ENCODE measurements around the gene NUP88.

Gene NUP88

DNA sequence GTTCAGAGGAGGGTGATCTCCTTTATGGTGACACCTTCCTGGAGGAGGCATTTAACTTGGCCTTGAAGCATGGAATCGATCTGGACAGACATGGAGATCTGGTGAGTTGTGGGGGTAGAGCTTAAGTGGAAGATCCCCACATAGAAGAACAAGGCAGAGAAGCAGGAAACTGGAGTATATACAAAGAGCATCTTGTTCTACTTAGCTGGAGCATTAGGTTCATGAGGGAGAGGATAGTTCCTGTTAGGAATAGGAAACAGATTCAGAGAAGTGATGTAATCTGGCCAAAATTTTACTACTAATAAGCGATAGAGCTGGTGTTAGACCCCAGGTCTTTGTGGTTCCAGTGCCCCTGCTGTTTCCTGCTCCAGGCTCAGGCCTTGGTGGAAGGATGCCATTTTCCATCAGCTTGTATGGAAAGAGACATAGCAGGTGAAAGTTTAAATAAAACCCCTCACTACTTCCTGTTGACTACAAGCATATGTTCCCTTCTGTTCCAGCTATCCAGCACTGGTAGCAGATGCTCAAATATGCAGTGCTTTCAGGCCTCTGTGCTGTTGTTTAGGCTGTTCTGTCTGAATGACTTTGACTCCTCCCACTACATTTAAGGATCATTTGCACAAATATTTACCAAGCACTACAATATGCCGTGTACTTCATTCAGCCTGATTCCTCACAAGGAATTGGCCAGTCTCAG, 9.9 kb upstream of the NUP88 start:
- H3K4me2 ChIP-seq (ENCODE audit: low read length): no peak overlapping the region
- H3K79me2 ChIP-seq (ENCODE audit: control insufficient read depth, low read length): peaks cover 29% of the 10 kb centered on the region
- H3K27ac ChIP-seq (ENCODE audit: low read depth, low read length): peak overlapping the region; percentile 34
- H3K9me3 ChIP-seq (ENCODE audit: control insufficient read depth, insufficient read depth, low read length): no peaks in the 10 kb centered on the region
- H3K36me3 ChIP-seq (ENCODE audit: control insufficient read depth, low read length): peaks cover 95% of the 10 kb centered on the region
- H3K9me2 ChIP-seq (replicated peaks; ENCODE audit: control insufficient read depth, low read length): no peaks in the 10 kb centered on the region
- peaks cover 15% of the 10 kb centered on the region for H3K4me1 ChIP-seq (ENCODE audit: control insufficient read depth, low read length)
- no peak overlapping the region for H3K4me3 ChIP-seq (ENCODE audit: low read length)
- 0 out of 2 replicates have a peak, but pooled peaks cover 4% of the 10 kb centered on the region for H4K20me1 ChIP-seq (ENCODE audit: control insufficient read depth, insufficient read depth, low read depth, low read length)
- no peaks in the 10 kb centered on the region for H3K27me3 ChIP-seq (ENCODE audit: control insufficient read depth, low read length)
- H3F3A ChIP-seq (ENCODE audit: control insufficient read depth, insufficient read depth): peaks cover 42% of the 10 kb centered on the region
- TF ChIP-seq, protein P1, sequence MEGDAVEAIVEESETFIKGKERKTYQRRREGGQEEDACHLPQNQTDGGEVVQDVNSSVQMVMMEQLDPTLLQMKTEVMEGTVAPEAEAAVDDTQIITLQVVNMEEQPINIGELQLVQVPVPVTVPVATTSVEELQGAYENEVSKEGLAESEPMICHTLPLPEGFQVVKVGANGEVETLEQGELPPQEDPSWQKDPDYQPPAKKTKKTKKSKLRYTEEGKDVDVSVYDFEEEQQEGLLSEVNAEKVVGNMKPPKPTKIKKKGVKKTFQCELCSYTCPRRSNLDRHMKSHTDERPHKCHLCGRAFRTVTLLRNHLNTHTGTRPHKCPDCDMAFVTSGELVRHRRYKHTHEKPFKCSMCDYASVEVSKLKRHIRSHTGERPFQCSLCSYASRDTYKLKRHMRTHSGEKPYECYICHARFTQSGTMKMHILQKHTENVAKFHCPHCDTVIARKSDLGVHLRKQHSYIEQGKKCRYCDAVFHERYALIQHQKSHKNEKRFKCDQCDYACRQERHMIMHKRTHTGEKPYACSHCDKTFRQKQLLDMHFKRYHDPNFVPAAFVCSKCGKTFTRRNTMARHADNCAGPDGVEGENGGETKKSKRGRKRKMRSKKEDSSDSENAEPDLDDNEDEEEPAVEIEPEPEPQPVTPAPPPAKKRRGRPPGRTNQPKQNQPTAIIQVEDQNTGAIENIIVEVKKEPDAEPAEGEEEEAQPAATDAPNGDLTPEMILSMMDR (IDR thresholded peaks at IDR 0.05; ENCODE audit: low read depth, low read length, poor library complexity, severe bottlenecking): no peak
- no peak for TF ChIP-seq EZH2phosphoT487 (IDR thresholded peaks at IDR 0.05; ENCODE audit: borderline replicate concordance, low read length)

DNA sequence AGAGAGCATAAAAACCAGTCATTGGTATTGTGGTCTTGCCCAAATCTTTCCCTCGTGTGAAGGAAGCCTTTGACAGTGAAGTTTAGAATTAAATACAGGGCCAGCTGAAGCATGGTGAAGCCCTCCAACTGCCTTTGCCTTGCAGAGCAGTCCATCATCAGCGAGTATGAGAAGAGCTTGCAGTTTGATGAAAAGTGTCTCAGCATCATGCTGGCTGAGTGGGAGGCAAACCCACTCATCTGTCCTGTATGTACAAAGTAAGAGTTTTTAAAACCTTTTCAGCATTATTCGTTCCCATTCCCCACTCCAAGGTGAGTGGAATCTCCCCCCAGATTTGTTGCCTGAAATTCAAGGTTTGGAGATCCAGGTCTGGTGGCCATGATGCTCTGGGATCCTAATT, 6.4 kb upstream of the NUP88 start:
- Histone ChIP-seq H3K4me2 (ENCODE audit: low read length) (no peak overlapping the region), H3K27me3 (ENCODE audit: control insufficient read depth, low read length) (no peaks in the 10 kb centered on the region), H3K4me1 (ENCODE audit: control insufficient read depth, low read length) (peaks cover 26% of the 10 kb centered on the region), H3K4me3 (ENCODE audit: low read length) (no peak overlapping the region), H3K9me3 (ENCODE audit: control insufficient read depth, insufficient read depth, low read length) (no peaks in the 10 kb centered on the region), H3K36me3 (ENCODE audit: control insufficient read depth, low read length) (peaks cover 93% of the 10 kb centered on the region), H3K9me2 (replicated peaks; ENCODE audit: control insufficient read depth, low read length) (no peaks in the 10 kb centered on the region), H3K79me2 (ENCODE audit: control insufficient read depth, low read length) (peaks cover 44% of the 10 kb centered on the region), H4K20me1 (ENCODE audit: control insufficient read depth, insufficient read depth, low read depth, low read length) (peaks cover 8% of the 10 kb centered on the region), H3K27ac (ENCODE audit: low read depth, low read length) (no peak overlapping the region), H3F3A (ENCODE audit: control insufficient read depth, insufficient read depth) (peaks cover 15% of the 10 kb centered on the region; the same call in 1 of the 2 replicates)
- TF ChIP-seq, protein P1 (IDR thresholded peaks at IDR 0.05; ENCODE audit: low read depth, low read length, poor library complexity, severe bottlenecking): no peak
- no peak for TF ChIP-seq EZH2phosphoT487 (IDR thresholded peaks at IDR 0.05; ENCODE audit: borderline replicate concordance, low read length)

DNA sequence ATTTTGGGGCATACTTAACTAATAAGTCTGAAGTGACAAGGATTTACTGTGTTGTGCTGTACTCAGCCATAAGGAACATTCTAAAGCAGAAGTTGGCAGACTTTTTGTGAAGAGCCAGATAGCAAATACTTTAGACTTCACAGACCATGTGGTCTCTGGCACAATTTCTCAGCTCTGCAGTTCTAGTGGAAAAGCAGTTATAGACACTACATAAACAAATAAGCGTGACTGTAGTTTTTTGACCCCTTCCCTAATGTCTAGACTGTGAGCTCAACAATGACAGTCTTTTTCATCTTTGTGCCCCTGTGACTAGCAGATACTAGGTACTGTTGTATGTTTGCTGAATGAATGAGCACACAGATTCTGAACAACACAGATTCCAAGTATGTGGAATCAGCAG, 5.4 kb upstream of the NUP88 start:
- Histone ChIP-seq H3K36me3 (ENCODE audit: control insufficient read depth, low read length) (peaks cover 93% of the 10 kb centered on the region), H3K79me2 (ENCODE audit: control insufficient read depth, low read length) (peaks cover 54% of the 10 kb centered on the region), H3K4me2 (ENCODE audit: low read length) (no peak overlapping the region), H3K4me3 (ENCODE audit: low read length) (no peak overlapping the region), H3F3A (ENCODE audit: control insufficient read depth, insufficient read depth) (peaks cover 10% of the 10 kb centered on the region; the same call in 1 of the 2 replicates), H3K9me3 (ENCODE audit: control insufficient read depth, insufficient read depth, low read length) (no peaks in the 10 kb centered on the region), H3K27ac (ENCODE audit: low read depth, low read length) (no peak overlapping the region), H4K20me1 (ENCODE audit: control insufficient read depth, insufficient read depth, low read depth, low read length) (peaks cover 8% of the 10 kb centered on the region), H3K4me1 (ENCODE audit: control insufficient read depth, low read length) (peaks cover 27% of the 10 kb centered on the region), H3K9me2 (replicated peaks; ENCODE audit: control insufficient read depth, low read length) (no peaks in the 10 kb centered on the region), H3K27me3 (ENCODE audit: control insufficient read depth, low read length) (no peaks in the 10 kb centered on the region)
- TF ChIP-seq, protein P1 (IDR thresholded peaks at IDR 0.05; ENCODE audit: low read depth, low read length, poor library complexity, severe bottlenecking): no peak
- TF ChIP-seq EZH2phosphoT487 (IDR thresholded peaks at IDR 0.05; ENCODE audit: borderline replicate concordance, low read length): no peak
